ENCODE results near the gene FOXJ1.

The FOXJ1 gene

DNA sequence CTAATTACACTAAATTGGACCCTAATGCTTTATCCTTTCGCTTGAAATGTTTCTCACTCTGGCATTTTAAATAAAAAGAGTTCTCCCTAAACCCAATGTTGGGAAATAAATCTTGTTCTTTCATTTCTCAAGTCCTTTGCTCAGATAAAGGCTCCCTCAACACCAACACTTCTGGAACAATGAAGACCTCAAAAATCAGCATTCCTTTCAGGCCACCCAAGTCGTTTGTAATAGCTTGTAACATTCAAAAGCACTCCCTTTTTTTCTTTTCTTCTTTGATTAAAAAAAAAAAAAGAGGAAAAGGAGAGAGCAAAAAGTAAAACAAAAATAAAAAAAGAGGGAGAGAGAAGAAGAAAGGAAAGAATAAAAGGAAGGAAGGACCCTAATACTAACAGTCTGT lies 23.3 kb upstream of the FOXJ1 start:
- Histone ChIP-seq H3K36me3 (no peaks in the 10 kb centered on the region), H3K27ac (no peak overlapping the region), H3K4me1 (no peaks in the 10 kb centered on the region), H3K27me3 (no peaks in the 10 kb centered on the region), H3K9me3 (replicated peaks in 1 of 11) (no peaks in the 10 kb centered on the region), H3K9ac (no peak overlapping the region), H4K20me1 (no peaks in the 10 kb centered on the region), H3K4me3 (no peak overlapping the region), H3K4me2 (no peak overlapping the region)
- no peak for TF ChIP-seq Cebpa-rat (IDR thresholded peaks at IDR 0.05)

DNA sequence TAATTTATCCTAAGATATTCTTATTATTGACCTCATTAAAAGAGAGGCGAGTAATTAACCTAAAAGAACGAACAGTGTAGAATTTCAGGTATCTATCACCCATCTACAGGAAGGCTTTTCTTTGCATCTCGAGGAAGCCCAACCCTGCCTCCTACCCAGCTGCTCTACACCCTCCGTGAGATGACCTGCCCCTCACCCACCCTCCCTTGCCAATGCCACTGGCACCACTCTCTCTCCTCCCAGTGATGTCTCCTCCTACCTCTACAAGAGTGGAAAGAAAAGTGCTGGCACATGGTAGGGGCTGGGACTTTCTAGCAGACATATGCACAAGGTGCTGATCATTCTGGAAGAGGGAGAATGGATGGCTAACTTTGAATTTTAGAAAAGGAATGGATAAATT lies 22.9 kb upstream of the FOXJ1 start:
- Histone ChIP-seq H3K27ac (no peak overlapping the region), H4K20me1 (no peaks in the 10 kb centered on the region), H3K4me2 (no peak overlapping the region), H3K4me1 (no peaks in the 10 kb centered on the region), H3K9ac (no peak overlapping the region), H3K9me3 (replicated peaks in 1 of 11) (no peaks in the 10 kb centered on the region), H3K27me3 (no peaks in the 10 kb centered on the region), H3K36me3 (no peaks in the 10 kb centered on the region), H3K4me3 (no peak overlapping the region)
- TF ChIP-seq Cebpa-rat (IDR thresholded peaks at IDR 0.05): no peak

GRCh38 chr17:76161619-76162266 lies 20.7 kb upstream of the FOXJ1 start:
- TF ChIP-seq Cebpa-rat (IDR thresholded peaks at IDR 0.05): no peak
- no peak overlapping the region for H3K27ac ChIP-seq
- H4K20me1 ChIP-seq: no peaks in the 10 kb centered on the region
- H3K4me1 ChIP-seq: no peaks in the 10 kb centered on the region
- H3K4me3 ChIP-seq: no peak overlapping the region
- H3K9ac ChIP-seq: no peak overlapping the region
- no peaks in the 10 kb centered on the region for H3K9me3 ChIP-seq (replicated peaks in 1 of 11)
- H3K4me2 ChIP-seq: no peak overlapping the region
- H3K36me3 ChIP-seq: no peaks in the 10 kb centered on the region
- H3K27me3 ChIP-seq: no peaks in the 10 kb centered on the region

DNA sequence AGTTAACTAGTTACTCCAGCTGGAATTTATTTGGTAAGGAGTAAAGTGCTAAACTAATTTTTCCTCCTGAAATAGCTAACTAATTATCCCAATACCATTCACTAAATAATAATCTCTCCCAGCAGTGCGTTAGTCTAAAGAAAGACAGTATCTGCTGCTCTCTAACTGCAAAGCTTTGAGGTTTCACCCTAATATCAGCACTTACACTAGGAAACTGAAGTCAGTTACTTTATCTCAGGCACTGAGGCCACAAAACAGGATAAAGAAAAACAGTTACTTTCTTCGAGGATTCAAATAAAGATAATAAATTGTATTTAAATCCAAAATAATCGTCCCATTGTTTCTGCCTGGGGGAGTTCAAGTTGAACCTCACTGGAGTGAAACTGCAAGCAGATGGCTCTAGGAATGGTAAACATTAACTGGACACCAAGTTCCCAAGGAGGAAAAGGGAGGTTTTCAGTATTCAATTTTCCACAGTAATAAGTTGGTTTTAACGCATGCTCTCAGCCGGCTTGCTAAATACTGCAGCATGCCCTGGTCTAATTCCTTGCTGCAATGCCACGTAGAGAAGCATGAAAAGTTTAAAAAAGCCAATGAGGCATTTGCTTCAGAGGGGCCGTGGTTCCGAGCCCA lies 20.0 kb upstream of the FOXJ1 start:
- Histone ChIP-seq H3K27me3 (no peaks in the 10 kb centered on the region), H3K4me3 (no peak overlapping the region), H3K27ac (no peak overlapping the region), H3K9ac (no peak overlapping the region), H3K4me2 (no peak overlapping the region), H3K36me3 (no peaks in the 10 kb centered on the region), H3K4me1 (no peaks in the 10 kb centered on the region), H4K20me1 (no peaks in the 10 kb centered on the region), H3K9me3 (replicated peaks in 1 of 11) (no peaks in the 10 kb centered on the region)
- no peak for TF ChIP-seq Cebpa-rat (IDR thresholded peaks at IDR 0.05)

DNA sequence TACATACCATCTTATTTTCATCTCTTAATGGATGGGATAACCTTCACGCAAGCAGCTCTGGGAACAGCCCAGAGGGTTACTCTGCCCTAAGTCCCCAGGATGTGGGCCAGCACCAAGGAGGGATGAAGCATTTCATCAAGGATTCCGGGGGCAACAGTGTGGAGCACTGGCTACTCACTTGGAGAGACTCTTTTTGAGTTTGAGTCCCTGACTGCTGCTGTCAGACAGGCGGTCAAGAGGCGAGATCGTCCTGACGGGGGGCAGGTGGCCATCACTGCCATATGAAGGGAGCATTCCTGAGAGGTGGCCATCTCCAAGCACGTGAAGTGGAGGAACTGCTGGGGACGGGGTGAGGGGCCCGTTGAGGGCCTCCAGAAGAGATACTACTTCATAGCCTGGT lies 18.1 kb upstream of the FOXJ1 start:
- 0 out of 20 replicates have a peak, but pooled peaks cover 0 to 2% (median 0%) of the 10 kb centered on the region in 10 experiments for H3K4me1 ChIP-seq
- no peak overlapping the region for H3K4me2 ChIP-seq
- no peaks in the 10 kb centered on the region for H3K9me3 ChIP-seq (replicated peaks in 1 of 11)
- H4K20me1 ChIP-seq: no peaks in the 10 kb centered on the region
- no peak overlapping the region for H3K27ac ChIP-seq
- no peaks in the 10 kb centered on the region for H3K27me3 ChIP-seq
- no peak overlapping the region for H3K9ac ChIP-seq
- H3K4me3 ChIP-seq: no peak overlapping the region
- H3K36me3 ChIP-seq: no peaks in the 10 kb centered on the region
- TF ChIP-seq Cebpa-rat (IDR thresholded peaks at IDR 0.05): no peak

- no peak overlapping the region for H3K4me3 ChIP-seq
- H4K20me1 ChIP-seq: no peaks in the 10 kb centered on the region
- no peak overlapping the region for H3K27ac ChIP-seq
- no peak for TF ChIP-seq Cebpa-rat (IDR thresholded peaks at IDR 0.05)
- H3K4me1 ChIP-seq: 0 out of 20 replicates have a peak, but pooled peaks cover 0 to 5% (median 0%) of the 10 kb centered on the region in 10 experiments
- H3K36me3 ChIP-seq: no peaks in the 10 kb centered on the region
- no peak overlapping the region for H3K4me2 ChIP-seq
- no peaks in the 10 kb centered on the region for H3K9me3 ChIP-seq (replicated peaks in 1 of 11)
- H3K27me3 ChIP-seq: no peaks in the 10 kb centered on the region
- H3K9ac ChIP-seq: no peak overlapping the region
These were observed 16.7 kb upstream of the FOXJ1 start for GRCh38 chr17:76157759-76158158.

DNA sequence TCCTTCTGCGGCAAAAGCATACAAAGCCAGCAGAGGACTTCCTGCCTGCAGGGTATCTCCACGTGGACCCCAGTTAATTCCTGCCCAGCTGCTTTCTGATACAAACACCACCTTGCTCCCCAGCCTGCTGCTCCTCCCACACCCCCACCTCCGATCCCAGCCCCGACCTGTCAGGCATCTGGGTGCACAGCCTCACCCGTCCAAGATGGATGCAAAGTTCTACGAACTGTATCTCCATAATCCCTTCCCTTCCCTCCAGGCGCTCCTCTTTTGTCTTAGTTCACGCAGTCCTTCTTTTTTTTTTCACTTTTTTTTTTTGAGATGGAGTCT lies 15.6 kb upstream of the FOXJ1 start:
- Histone ChIP-seq H3K36me3 (no peaks in the 10 kb centered on the region), H3K27ac (no peak overlapping the region), H3K4me2 (no peak overlapping the region)

GRCh38 chr17:76155988-76156661 lies 15.1 kb upstream of the FOXJ1 start:
- H3K27me3 ChIP-seq: no peaks in the 10 kb centered on the region
- no peak for TF ChIP-seq Cebpa-rat (IDR thresholded peaks at IDR 0.05)
- peaks cover 0 to 5% (median under 1%) of the 10 kb centered on the region in 10 experiments; a peak in 5 of 20 replicates for H3K4me1 ChIP-seq
- no peaks in the 10 kb centered on the region for H3K9me3 ChIP-seq (replicated peaks in 1 of 11)
- H4K20me1 ChIP-seq: no peaks in the 10 kb centered on the region
- no peak overlapping the region for H3K4me3 ChIP-seq
- no peak overlapping the region for H3K27ac ChIP-seq
- no peak overlapping the region for H3K4me2 ChIP-seq
- no peak overlapping the region for H3K9ac ChIP-seq
- no peaks in the 10 kb centered on the region for H3K36me3 ChIP-seq

More for the DNA sequence above, 15.6 kb upstream of the FOXJ1 start:
- TF ChIP-seq Cebpa-rat (IDR thresholded peaks at IDR 0.05): no peak
- no peaks in the 10 kb centered on the region for H3K9me3 ChIP-seq (replicated peaks in 1 of 11)
- H3K27me3 ChIP-seq: no peaks in the 10 kb centered on the region
- H3K4me3 ChIP-seq: no peak overlapping the region
- no peak overlapping the region for H3K9ac ChIP-seq
- no peaks in the 10 kb centered on the region for H4K20me1 ChIP-seq
- H3K4me1 ChIP-seq: 0 out of 20 replicates have a peak, but pooled peaks cover 0 to 5% (median 0%) of the 10 kb centered on the region in 10 experiments

DNA sequence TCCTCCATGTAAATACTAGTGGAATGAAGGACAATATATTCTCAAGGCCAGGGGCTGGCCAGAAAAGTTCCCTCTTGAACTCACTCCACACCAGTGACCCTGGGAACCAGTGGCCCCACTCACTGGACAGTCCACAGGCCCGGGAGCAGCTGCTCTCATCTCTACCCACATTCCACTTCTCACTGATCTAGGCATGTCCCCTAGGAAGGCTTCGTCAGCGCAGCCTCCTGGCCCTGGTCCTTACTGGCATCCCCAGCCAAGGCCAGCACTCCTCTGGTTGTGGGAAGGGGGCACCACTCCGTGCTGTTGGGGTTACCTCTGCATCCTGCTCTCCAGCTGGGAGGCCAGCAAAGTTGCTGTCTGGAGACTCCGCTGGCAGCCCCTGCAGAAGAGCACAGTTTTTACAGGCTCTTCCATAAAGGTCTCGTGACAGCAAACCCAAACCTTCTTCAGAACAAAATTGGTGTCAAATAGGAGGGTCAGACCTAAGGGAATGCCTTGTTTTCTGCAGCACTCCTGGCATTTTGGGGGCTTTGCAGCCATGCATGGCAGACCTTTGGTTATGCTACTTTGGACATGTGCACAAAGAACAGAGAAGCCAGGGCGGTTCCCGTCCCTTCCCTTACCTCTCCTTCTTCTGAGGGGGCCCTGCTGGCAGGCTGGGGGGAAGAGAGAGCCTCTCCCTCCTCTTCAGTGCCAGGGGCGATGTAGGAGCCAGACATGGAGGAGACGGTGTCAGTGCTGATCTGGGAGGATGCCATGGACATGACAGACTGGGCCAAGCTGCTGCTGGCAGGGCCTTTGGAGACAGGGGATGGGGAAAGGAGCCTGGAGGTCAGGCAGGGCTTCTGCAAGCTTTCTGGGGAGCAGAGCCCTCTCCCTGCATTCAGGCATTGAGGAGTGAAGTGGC lies 14.1 kb upstream of the FOXJ1 start:
- H3K4me3 ChIP-seq: no peak overlapping the region
- no peak overlapping the region for H3K4me2 ChIP-seq
- no peaks in the 10 kb centered on the region for H4K20me1 ChIP-seq
- H3K27ac ChIP-seq: no peak overlapping the region
- no peaks in the 10 kb centered on the region for H3K9me3 ChIP-seq (replicated peaks in 1 of 11)
- no peak overlapping the region for H3K9ac ChIP-seq
- peaks cover 0 to 12% (median 4%) of the 10 kb centered on the region in 10 experiments; a peak in 9 of 20 replicates for H3K4me1 ChIP-seq
- no peak for TF ChIP-seq Cebpa-rat (IDR thresholded peaks at IDR 0.05)
- no peaks in the 10 kb centered on the region for H3K27me3 ChIP-seq
- no peaks in the 10 kb centered on the region for H3K36me3 ChIP-seq
